ENCODE measurements around the gene CNEP1R1.

- TF ChIP-seq GATA2 (IDR thresholded peaks at IDR 0.05; ENCODE audit: low read depth, low read length) (no peak), GATA3 (IDR thresholded peaks at IDR 0.05; ENCODE audit: low read depth, low read length) (no peak)
Measured at GRCh38 chr16:50038756-50039529, 13.9 kb downstream of the CNEP1R1 start.

All from SH-SY5Y (cell line).